ENCODE measurements around the gene PIP5K1B. TPM values are rescaled to one million over a fixed set of nuclear protein-coding genes. Genes with fewer than 3 reads are reported as not detected.

The PIP5K1B gene
- total RNA-seq, 4 donors from 2014 or later = 0.63 to 1.6 (median 0.98) TPM

- no peak for DNase-seq
- no peak overlapping the region for H3K27ac ChIP-seq
- WGBS, 2 donors = 49 to 67% methylated on average over 2 of the region's 2 CpGs
- no peaks in the 10 kb centered on the region for H3K27me3 ChIP-seq
- intact Hi-C loops (cut with DNase I) = no loop called here
- H3K4me1 ChIP-seq = no peaks in the 10 kb centered on the region
- H3K36me3 ChIP-seq = no peaks in the 10 kb centered on the region
- no peaks in the 10 kb centered on the region for H3K9me3 ChIP-seq
- TF ChIP-seq CTCF (IDR thresholded peaks at IDR 0.05) = no peak
- no peak for TF ChIP-seq POLR2A (IDR thresholded peaks at IDR 0.05)
- H3K4me3 ChIP-seq (replicated peaks in 1 of 3) = no peak overlapping the region
Observed at GRCh38 chr9:68715181-68715456, 10.1 kb downstream of the PIP5K1B start.

GRCh38 chr9:68717552-68718443 is 12.8 kb downstream of the PIP5K1B start:
- Histone ChIP-seq H3K27me3 (no peaks in the 10 kb centered on the region), H3K4me1 (no peaks in the 10 kb centered on the region), H3K9me3 (no peaks in the 10 kb centered on the region), H3K27ac (no peak overlapping the region), H3K4me3 (replicated peaks in 1 of 3) (no peak overlapping the region), H3K36me3 (no peaks in the 10 kb centered on the region)
- TF ChIP-seq POLR2A (IDR thresholded peaks at IDR 0.05) (no peak), CTCF (IDR thresholded peaks at IDR 0.05) (no peak)
- no peak for DNase-seq
- 89 to 94% methylated on average over 2 of the region's 2 CpGs for WGBS, 2 donors
- intact Hi-C loops (cut with DNase I) = no loop called here

GRCh38 chr9:68719847-68720246 is 14.8 kb downstream of the PIP5K1B start:
- Histone ChIP-seq H3K27me3 (no peaks in the 10 kb centered on the region), H3K36me3 (no peaks in the 10 kb centered on the region), H3K4me1 (no peaks in the 10 kb centered on the region), H3K27ac (no peak overlapping the region), H3K4me3 (replicated peaks in 1 of 3) (no peak overlapping the region), H3K9me3 (no peaks in the 10 kb centered on the region)
- DNase-seq = no peak
- TF ChIP-seq POLR2A (IDR thresholded peaks at IDR 0.05) (no peak), CTCF (IDR thresholded peaks at IDR 0.05) (no peak)
- intact Hi-C loops (cut with DNase I) = no loop called here
- WGBS, 2 donors = 45 to 47% methylated on average over 2 of the region's 2 CpGs

GRCh38 chr9:68720656-68721313 is 15.7 kb downstream of the PIP5K1B start:
- Histone ChIP-seq H3K9me3 (no peaks in the 10 kb centered on the region), H3K27me3 (no peaks in the 10 kb centered on the region), H3K36me3 (no peaks in the 10 kb centered on the region), H3K4me1 (no peaks in the 10 kb centered on the region), H3K27ac (no peak overlapping the region), H3K4me3 (replicated peaks in 1 of 3) (no peak overlapping the region)
- DNase-seq = no peak
- no peak for TF ChIP-seq POLR2A (IDR thresholded peaks at IDR 0.05)
- TF ChIP-seq CTCF (IDR thresholded peaks at IDR 0.05) = no peak
- intact Hi-C loops (cut with DNase I) = no loop called here
- WGBS, 2 donors = 92 to 94% methylated on average over 7 of the region's 7 CpGs

- intact Hi-C loops (cut with DNase I) = no loop called here
- WGBS, 2 donors = 86 to 90% methylated on average over 8 of the region's 8 CpGs
Observed at GRCh38 chr9:68721666-68722330, 16.8 kb downstream of the PIP5K1B start.

More at GRCh38 chr9:68721666-68722330, 16.8 kb downstream of the PIP5K1B start:
- Histone ChIP-seq H3K27ac (no peak overlapping the region), H3K9me3 (no peaks in the 10 kb centered on the region), H3K4me3 (replicated peaks in 1 of 3) (no peak overlapping the region), H3K4me1 (no peaks in the 10 kb centered on the region), H3K27me3 (no peaks in the 10 kb centered on the region), H3K36me3 (no peaks in the 10 kb centered on the region)
- no peak for DNase-seq
- TF ChIP-seq CTCF (IDR thresholded peaks at IDR 0.05) (no peak), POLR2A (IDR thresholded peaks at IDR 0.05) (no peak)
